WTC11 (cell line): ENCODE measurements around the gene YAP1. TPM values are rescaled to one million over a fixed set of nuclear protein-coding genes. Genes with fewer than 3 reads are reported as not detected.

Experiments
- ATAC-seq: fragments of 200-7000 bp; cut with Tn5 transposase; 2 replicates; pipeline ENCODE4 v1.10.0; 2021; ENCODE audit warnings: mild to moderate bottlenecking, moderate library complexity
- CTCF ChIA-PET: fragments of 300-600 bp; sonication (Branson Sonifier 250); formaldehyde crosslinking; loops from one replicate; lab custom pipeline; 2021; ENCODE audit warnings: antibody characterized with exemption; lab: Charles Lee
- POLR2A ChIA-PET: fragments of 350-600 bp; sonication (Branson Sonifier 250); formaldehyde crosslinking; loops from one replicate; lab custom pipeline; 2021; ENCODE audit warnings: antibody characterized with exemption; lab: Charles Lee
- DNase-seq: peaks from one replicate; pipeline ENCODE4 v3.0.0; 2021; ENCODE audit warnings: low spot score
- H3K27ac Mint-ChIP-seq: 2 replicates; pipeline ENCODE4 v1.8.0; 2021; ENCODE audit warnings: mixed read lengths
- H3K27me3 Mint-ChIP-seq: 2 replicates; pipeline ENCODE4 v1.8.0; 2021; ENCODE audit warnings: low read depth, mild to moderate bottlenecking, moderate library complexity, mixed read lengths
- H3K36me3 Mint-ChIP-seq: 2 replicates; pipeline ENCODE4 v1.8.0; 2021; ENCODE audit warnings: mixed read lengths
- H3K4me1 Mint-ChIP-seq: 2 replicates; pipeline ENCODE4 v1.8.0; 2022; ENCODE audit warnings: mixed read lengths
- H3K4me3 Mint-ChIP-seq: 2 replicates; pipeline ENCODE4 v1.8.0; 2021; ENCODE audit warnings: mild to moderate bottlenecking, moderate library complexity, mixed read lengths
- H3K9me3 Mint-ChIP-seq: 2 replicates; pipeline ENCODE4 v1.8.0; 2021; ENCODE audit warnings: mixed read lengths
- EMX1 ChIP-seq: fragments of 250-450 bp; sonication (Bioruptor Pico); IDR thresholded peaks from 2 replicates; pipeline ENCODE4 v1.8.0; 2021; ENCODE audit warnings: mild to moderate bottlenecking
- GABPB1 ChIP-seq: sonication (generic); formaldehyde crosslinking; IDR thresholded peaks from 2 replicates; pipeline ENCODE4 v1.8.1; 2023; ENCODE audit warnings: mild to moderate bottlenecking, missing genetic modification reagents
- GTF2I ChIP-seq: fragments of 250-450 bp; sonication (Bioruptor Pico); conservative IDR thresholded peaks from 2 replicates; pipeline ENCODE4 v1.4.0; 2021; ENCODE audit warnings: mild to moderate bottlenecking
- HMGA2 ChIP-seq: fragments of 250-450 bp; sonication (Bioruptor Pico); IDR thresholded peaks from 2 replicates; pipeline ENCODE4 v1.4.0; 2021; ENCODE audit warnings: mild to moderate bottlenecking, moderate library complexity
- KAT7 ChIP-seq: sonication (generic); formaldehyde crosslinking; IDR thresholded peaks from 2 replicates; pipeline ENCODE4 v1.8.1; 2023; ENCODE audit warnings: missing genetic modification reagents, mild to moderate bottlenecking, borderline replicate concordance
- NFE2L1 ChIP-seq: sonication (generic); formaldehyde crosslinking; IDR thresholded peaks from 2 replicates; pipeline ENCODE4 v1.8.1; 2023; ENCODE audit warnings: missing genetic modification reagents
- SMAD3 ChIP-seq: sonication (generic); formaldehyde crosslinking; IDR thresholded peaks from 2 replicates; pipeline ENCODE4 v1.8.0; 2022; ENCODE audit warnings: missing genetic modification reagents, mild to moderate bottlenecking, borderline replicate concordance
- TCF7 ChIP-seq: sonication (generic); formaldehyde crosslinking; IDR thresholded peaks from 2 replicates; pipeline ENCODE4 v1.8.0; 2022; ENCODE audit warnings: mild to moderate bottlenecking, low read depth, missing genetic modification reagents, moderate library complexity
- ZNF263 ChIP-seq: sonication (generic); formaldehyde crosslinking; IDR thresholded peaks from 2 replicates; pipeline ENCODE4 v1.8.1; 2022; ENCODE audit warnings: low read depth, mild to moderate bottlenecking, moderate library complexity, missing genetic modification reagents
- ZNF671 ChIP-seq: fragments of 250-450 bp; sonication (Bioruptor Pico); IDR thresholded peaks from 2 replicates; pipeline ENCODE4 v1.8.0; 2021; ENCODE audit warnings: mild to moderate bottlenecking
- total RNA-seq: library from RNA; stranded (reverse); gene quantifications from 3 replicates; pipeline ENCODE4 v1.2.3, GENCODE V29; 2021
- TF ChIP-seq, protein P1 (sequence below): sonication (generic); formaldehyde crosslinking; IDR thresholded peaks from 2 replicates; pipeline ENCODE4 v1.8.0; 2022; ENCODE audit warnings: mild to moderate bottlenecking, missing genetic modification reagents
- TF ChIP-seq, protein P2 (sequence below): sonication (generic); formaldehyde crosslinking; IDR thresholded peaks from 2 replicates; pipeline ENCODE4 v1.8.1; 2023; ENCODE audit warnings: mild to moderate bottlenecking, moderate library complexity, missing genetic modification reagents
- TF ChIP-seq, protein P3 (sequence below): sonication (generic); formaldehyde crosslinking; IDR thresholded peaks from 2 replicates; pipeline ENCODE4 v1.8.0; 2023; ENCODE audit warnings: mild to moderate bottlenecking, missing genetic modification reagents
- TF ChIP-seq, protein P4 (sequence below): sonication (generic); formaldehyde crosslinking; IDR thresholded peaks from 2 replicates; pipeline ENCODE4 v1.8.1; 2022; ENCODE audit warnings: mild to moderate bottlenecking, moderate library complexity, missing genetic modification reagents
- TF ChIP-seq, protein P5 (sequence below): fragments of 250-450 bp; sonication (Bioruptor Pico); IDR thresholded peaks from 2 replicates; pipeline ENCODE4 v2.1.2; 2022; ENCODE audit warnings: mild to moderate bottlenecking, moderate library complexity
- TF ChIP-seq, protein P6 (sequence below): fragments of 200-600 bp; IDR thresholded peaks from 2 replicates; pipeline ENCODE4 v1.8.0; 2022; ENCODE audit warnings: antibody characterized with exemption
- TF ChIP-seq, protein P7 (sequence below): fragments of 250-450 bp; sonication (Bioruptor Pico); conservative IDR thresholded peaks from 2 replicates; pipeline ENCODE4 v1.9.0; 2021; ENCODE audit warnings: mild to moderate bottlenecking
- TF ChIP-seq, protein P8 (sequence below): sonication (generic); formaldehyde crosslinking; IDR thresholded peaks from 2 replicates; pipeline ENCODE4 v1.8.0; 2023; ENCODE audit warnings: missing genetic modification reagents, mild to moderate bottlenecking, borderline replicate concordance
- TF ChIP-seq, protein P9 (sequence below): sonication (generic); formaldehyde crosslinking; IDR thresholded peaks from 2 replicates; pipeline ENCODE4 v1.8.1; 2023; ENCODE audit warnings: mild to moderate bottlenecking, missing genetic modification reagents

Gene YAP1
- total RNA-seq, 1 experiment from 2014 or later: 88.7 TPM

DNA sequence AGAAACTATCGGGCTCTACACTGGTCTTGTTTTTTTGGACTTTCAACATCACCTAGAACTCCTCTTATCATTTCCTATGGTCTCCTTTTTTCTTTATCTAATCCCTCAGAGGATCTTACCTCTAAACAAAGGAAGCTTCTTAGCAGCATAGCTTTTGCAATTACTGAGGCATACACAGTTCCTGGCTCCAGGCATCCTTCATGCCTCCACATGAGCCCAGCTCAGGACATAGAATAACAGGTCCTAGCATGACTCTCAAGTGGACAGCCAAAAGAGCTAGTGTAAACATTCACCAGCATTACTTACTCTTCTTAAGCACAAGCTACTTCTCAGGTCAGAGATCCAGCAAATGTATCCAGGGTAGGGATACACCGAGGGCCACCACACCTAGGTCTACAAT lies 45.9 kb upstream of the YAP1 start:
- Mint-ChIP-seq H3K4me1 (no peaks in the 10 kb centered on the region), H3K36me3 (no peaks in the 10 kb centered on the region), H3K9me3 (0 out of 2 replicates have a peak, but pooled peaks cover 4% of the 10 kb centered on the region)
- DNase-seq (no peak), ATAC-seq (no peak)
- POLR2A ChIA-PET: no interaction called here
- TF ChIP-seq, protein P1, sequence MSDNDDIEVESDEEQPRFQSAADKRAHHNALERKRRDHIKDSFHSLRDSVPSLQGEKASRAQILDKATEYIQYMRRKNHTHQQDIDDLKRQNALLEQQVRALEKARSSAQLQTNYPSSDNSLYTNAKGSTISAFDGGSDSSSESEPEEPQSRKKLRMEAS (CRISPR knock-in tag): no peak
- TF ChIP-seq, protein P2, sequence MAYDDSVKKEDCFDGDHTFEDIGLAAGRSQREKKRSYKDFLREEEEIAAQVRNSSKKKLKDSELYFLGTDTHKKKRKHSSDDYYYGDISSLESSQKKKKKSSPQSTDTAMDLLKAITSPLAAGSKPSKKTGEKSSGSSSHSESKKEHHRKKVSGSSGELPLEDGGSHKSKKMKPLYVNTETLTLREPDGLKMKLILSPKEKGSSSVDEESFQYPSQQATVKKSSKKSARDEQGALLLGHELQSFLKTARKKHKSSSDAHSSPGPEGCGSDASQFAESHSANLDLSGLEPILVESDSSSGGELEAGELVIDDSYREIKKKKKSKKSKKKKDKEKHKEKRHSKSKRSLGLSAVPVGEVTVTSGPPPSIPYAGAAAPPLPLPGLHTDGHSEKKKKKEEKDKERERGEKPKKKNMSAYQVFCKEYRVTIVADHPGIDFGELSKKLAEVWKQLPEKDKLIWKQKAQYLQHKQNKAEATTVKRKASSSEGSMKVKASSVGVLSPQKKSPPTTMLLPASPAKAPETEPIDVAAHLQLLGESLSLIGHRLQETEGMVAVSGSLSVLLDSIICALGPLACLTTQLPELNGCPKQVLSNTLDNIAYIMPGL (CRISPR knock-in tag): no peak
- TF ChIP-seq GTF2I (CRISPR knock-in tag) (no peak), SMAD3 (no peak), HMGA2 (CRISPR knock-in tag) (no peak), KAT7 (CRISPR knock-in tag) (no peak), GABPB1 (CRISPR knock-in tag) (no peak), TCF7 (CRISPR knock-in tag) (no peak), NFE2L1 (CRISPR knock-in tag) (no peak), EMX1 (CRISPR knock-in tag) (no peak), ZNF671 (CRISPR knock-in tag) (no peak), ZNF263 (CRISPR knock-in tag) (no peak)
- TF ChIP-seq, protein P3, sequence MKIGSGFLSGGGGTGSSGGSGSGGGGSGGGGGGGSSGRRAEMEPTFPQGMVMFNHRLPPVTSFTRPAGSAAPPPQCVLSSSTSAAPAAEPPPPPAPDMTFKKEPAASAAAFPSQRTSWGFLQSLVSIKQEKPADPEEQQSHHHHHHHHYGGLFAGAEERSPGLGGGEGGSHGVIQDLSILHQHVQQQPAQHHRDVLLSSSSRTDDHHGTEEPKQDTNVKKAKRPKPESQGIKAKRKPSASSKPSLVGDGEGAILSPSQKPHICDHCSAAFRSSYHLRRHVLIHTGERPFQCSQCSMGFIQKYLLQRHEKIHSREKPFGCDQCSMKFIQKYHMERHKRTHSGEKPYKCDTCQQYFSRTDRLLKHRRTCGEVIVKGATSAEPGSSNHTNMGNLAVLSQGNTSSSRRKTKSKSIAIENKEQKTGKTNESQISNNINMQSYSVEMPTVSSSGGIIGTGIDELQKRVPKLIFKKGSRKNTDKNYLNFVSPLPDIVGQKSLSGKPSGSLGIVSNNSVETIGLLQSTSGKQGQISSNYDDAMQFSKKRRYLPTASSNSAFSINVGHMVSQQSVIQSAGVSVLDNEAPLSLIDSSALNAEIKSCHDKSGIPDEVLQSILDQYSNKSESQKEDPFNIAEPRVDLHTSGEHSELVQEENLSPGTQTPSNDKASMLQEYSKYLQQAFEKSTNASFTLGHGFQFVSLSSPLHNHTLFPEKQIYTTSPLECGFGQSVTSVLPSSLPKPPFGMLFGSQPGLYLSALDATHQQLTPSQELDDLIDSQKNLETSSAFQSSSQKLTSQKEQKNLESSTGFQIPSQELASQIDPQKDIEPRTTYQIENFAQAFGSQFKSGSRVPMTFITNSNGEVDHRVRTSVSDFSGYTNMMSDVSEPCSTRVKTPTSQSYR (CRISPR knock-in tag): no peak
- TF ChIP-seq, protein P4, sequence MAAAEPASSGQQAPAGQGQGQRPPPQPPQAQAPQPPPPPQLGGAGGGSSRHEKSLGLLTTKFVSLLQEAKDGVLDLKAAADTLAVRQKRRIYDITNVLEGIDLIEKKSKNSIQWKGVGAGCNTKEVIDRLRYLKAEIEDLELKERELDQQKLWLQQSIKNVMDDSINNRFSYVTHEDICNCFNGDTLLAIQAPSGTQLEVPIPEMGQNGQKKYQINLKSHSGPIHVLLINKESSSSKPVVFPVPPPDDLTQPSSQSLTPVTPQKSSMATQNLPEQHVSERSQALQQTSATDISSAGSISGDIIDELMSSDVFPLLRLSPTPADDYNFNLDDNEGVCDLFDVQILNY (CRISPR knock-in tag): no peak
- TF ChIP-seq, protein P5, sequence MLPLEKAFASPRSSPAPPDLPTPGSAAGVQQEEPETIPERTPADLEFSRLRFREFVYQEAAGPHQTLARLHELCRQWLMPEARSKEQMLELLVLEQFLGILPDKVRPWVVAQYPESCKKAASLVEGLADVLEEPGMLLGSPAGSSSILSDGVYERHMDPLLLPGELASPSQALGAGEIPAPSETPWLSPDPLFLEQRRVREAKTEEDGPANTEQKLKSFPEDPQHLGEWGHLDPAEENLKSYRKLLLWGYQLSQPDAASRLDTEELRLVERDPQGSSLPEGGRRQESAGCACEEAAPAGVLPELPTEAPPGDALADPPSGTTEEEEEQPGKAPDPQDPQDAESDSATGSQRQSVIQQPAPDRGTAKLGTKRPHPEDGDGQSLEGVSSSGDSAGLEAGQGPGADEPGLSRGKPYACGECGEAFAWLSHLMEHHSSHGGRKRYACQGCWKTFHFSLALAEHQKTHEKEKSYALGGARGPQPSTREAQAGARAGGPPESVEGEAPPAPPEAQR (CRISPR knock-in tag): no peak
- TF ChIP-seq, protein P6, sequence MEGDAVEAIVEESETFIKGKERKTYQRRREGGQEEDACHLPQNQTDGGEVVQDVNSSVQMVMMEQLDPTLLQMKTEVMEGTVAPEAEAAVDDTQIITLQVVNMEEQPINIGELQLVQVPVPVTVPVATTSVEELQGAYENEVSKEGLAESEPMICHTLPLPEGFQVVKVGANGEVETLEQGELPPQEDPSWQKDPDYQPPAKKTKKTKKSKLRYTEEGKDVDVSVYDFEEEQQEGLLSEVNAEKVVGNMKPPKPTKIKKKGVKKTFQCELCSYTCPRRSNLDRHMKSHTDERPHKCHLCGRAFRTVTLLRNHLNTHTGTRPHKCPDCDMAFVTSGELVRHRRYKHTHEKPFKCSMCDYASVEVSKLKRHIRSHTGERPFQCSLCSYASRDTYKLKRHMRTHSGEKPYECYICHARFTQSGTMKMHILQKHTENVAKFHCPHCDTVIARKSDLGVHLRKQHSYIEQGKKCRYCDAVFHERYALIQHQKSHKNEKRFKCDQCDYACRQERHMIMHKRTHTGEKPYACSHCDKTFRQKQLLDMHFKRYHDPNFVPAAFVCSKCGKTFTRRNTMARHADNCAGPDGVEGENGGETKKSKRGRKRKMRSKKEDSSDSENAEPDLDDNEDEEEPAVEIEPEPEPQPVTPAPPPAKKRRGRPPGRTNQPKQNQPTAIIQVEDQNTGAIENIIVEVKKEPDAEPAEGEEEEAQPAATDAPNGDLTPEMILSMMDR: no peak
- TF ChIP-seq, protein P7, sequence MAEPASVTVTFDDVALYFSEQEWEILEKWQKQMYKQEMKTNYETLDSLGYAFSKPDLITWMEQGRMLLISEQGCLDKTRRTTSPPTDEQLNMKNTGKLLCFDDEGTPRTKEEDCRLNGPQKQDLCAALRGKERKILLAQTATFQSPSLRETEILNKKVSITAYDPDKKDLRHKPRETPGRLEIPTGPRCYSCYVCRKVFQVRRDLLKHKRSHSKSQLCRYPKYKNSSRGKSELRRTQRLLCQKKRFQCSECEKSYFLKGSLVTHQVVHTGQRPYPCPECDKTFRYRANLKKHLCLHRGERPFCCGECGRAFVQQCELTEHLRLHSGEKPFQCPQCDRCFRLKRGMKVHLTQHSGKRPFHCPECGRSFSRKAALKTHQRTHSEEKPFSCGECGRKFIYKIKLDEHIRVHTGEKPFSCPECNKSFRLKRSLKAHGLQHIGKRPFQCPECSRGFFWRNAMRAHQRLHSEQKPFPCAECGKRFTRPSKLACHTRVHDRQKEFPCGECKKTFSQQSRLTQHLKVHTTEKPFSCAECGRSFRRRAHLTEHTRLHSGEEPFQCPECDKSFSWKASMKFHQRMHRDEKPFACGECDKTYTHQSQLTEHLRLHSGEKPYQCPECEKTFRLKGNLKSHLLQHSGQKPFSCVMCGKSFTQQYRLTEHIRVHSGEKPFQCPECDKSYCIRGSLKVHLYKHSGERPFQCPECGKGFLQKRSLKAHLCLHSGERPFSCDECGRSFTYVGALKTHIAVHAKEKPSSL (CRISPR knock-in tag): no peak
- TF ChIP-seq, protein P8, sequence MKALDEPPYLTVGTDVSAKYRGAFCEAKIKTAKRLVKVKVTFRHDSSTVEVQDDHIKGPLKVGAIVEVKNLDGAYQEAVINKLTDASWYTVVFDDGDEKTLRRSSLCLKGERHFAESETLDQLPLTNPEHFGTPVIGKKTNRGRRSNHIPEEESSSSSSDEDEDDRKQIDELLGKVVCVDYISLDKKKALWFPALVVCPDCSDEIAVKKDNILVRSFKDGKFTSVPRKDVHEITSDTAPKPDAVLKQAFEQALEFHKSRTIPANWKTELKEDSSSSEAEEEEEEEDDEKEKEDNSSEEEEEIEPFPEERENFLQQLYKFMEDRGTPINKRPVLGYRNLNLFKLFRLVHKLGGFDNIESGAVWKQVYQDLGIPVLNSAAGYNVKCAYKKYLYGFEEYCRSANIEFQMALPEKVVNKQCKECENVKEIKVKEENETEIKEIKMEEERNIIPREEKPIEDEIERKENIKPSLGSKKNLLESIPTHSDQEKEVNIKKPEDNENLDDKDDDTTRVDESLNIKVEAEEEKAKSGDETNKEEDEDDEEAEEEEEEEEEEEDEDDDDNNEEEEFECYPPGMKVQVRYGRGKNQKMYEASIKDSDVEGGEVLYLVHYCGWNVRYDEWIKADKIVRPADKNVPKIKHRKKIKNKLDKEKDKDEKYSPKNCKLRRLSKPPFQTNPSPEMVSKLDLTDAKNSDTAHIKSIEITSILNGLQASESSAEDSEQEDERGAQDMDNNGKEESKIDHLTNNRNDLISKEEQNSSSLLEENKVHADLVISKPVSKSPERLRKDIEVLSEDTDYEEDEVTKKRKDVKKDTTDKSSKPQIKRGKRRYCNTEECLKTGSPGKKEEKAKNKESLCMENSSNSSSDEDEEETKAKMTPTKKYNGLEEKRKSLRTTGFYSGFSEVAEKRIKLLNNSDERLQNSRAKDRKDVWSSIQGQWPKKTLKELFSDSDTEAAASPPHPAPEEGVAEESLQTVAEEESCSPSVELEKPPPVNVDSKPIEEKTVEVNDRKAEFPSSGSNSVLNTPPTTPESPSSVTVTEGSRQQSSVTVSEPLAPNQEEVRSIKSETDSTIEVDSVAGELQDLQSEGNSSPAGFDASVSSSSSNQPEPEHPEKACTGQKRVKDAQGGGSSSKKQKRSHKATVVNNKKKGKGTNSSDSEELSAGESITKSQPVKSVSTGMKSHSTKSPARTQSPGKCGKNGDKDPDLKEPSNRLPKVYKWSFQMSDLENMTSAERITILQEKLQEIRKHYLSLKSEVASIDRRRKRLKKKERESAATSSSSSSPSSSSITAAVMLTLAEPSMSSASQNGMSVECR (CRISPR knock-in tag): no peak
- TF ChIP-seq, protein P9, sequence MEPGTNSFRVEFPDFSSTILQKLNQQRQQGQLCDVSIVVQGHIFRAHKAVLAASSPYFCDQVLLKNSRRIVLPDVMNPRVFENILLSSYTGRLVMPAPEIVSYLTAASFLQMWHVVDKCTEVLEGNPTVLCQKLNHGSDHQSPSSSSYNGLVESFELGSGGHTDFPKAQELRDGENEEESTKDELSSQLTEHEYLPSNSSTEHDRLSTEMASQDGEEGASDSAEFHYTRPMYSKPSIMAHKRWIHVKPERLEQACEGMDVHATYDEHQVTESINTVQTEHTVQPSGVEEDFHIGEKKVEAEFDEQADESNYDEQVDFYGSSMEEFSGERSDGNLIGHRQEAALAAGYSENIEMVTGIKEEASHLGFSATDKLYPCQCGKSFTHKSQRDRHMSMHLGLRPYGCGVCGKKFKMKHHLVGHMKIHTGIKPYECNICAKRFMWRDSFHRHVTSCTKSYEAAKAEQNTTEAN (CRISPR knock-in tag): no peak
- TF ChIP-seq, all 79 proteins: peak for 0
- CTCF ChIA-PET: no interaction called here
- no peaks in the 10 kb centered on the region for H3K27me3 Mint-ChIP-seq
- no peak overlapping the region for H3K4me3 Mint-ChIP-seq
- no peak overlapping the region for H3K27ac Mint-ChIP-seq
